CD14-positive monocyte (primary cell): ENCODE results near the gene FAM20C. TPM values are rescaled to one million over a fixed set of nuclear protein-coding genes. Genes with fewer than 3 reads are reported as not detected.

Source experiments
- DNase-seq, 3 donors: peaks; one replicate each; pipeline ENCODE4 v3.0.0-alpha.2; 2011 to 2022
- H2AFZ ChIP-seq: 2 replicates; pipeline ENCODE4 v1.6.0; 2012; ENCODE audit warnings: mild to moderate bottlenecking, low read depth, low read length, inconsistent platforms; ENCODE audit not compliant: insufficient read depth, poor library complexity, severe bottlenecking
- H3K27ac ChIP-seq, 2 donors: 1 replicate in 1 of 2; 2 replicates in 1 of 2; pipeline ENCODE4 v1.5.1; 2012 to 2013; ENCODE audit warnings: low read length in 2 of 2, control low read depth in 1 of 2, inconsistent platforms in 1 of 2, low read depth in 1 of 2, mild to moderate bottlenecking in 1 of 2
- H3K27me3 ChIP-seq, 2 donors: one replicate each; pipeline versions ENCODE4 v1.6.0 to v1.6.1; 2011 to 2013; ENCODE audit warnings: low read length in 2 of 2; ENCODE audit not compliant: control insufficient read depth in 2 of 2, insufficient read depth in 2 of 2
- H3K36me3 ChIP-seq, 2 donors: replicated peaks in 1 of 2; 1 replicate in 1 of 2; 2 replicates in 1 of 2; pipeline versions ENCODE4 v1.5.1 to v1.6.1; 2012 to 2013; ENCODE audit warnings: low read length in 2 of 2, control low read depth in 1 of 2, inconsistent platforms in 1 of 2, mild to moderate bottlenecking in 1 of 2; ENCODE audit not compliant: insufficient read depth in 2 of 2, control insufficient read depth in 1 of 2
- H3K4me1 ChIP-seq, 2 donors: 1 replicate in 1 of 2; 2 replicates in 1 of 2; pipeline versions ENCODE4 v1.5.1 to v1.6.1; 2012 to 2013; ENCODE audit warnings: low read length in 2 of 2, control low read depth in 1 of 2, inconsistent platforms in 1 of 2, mild to moderate bottlenecking in 1 of 2, moderate library complexity in 1 of 2; ENCODE audit not compliant: insufficient read depth in 2 of 2, control insufficient read depth in 1 of 2
- H3K4me2 ChIP-seq: replicated peaks from 2 replicates; pipeline ENCODE3; 2012; ENCODE audit warnings: low read length, moderate library complexity, mild to moderate bottlenecking; ENCODE audit not compliant: poor library complexity, severe bottlenecking; ENCODE audit errors: extremely low read depth
- H3K4me3 ChIP-seq, 3 experiments: fragments of 200-600 bp in 1 of 3; sonication (generic) in 1 of 3; replicated peaks in 1 of 3; 1 replicate in 2 of 3; 2 replicates in 1 of 3; pipeline ENCODE4 v1.5.1; 2011 to 2013; ENCODE audit warnings: low read length in 3 of 3, mild to moderate bottlenecking in 3 of 3, control low read depth in 2 of 3, low read depth in 2 of 3, inconsistent platforms in 1 of 3, moderate library complexity in 1 of 3
- H3K79me2 ChIP-seq: 2 replicates; pipeline ENCODE4 v1.6.0; 2012; ENCODE audit warnings: mild to moderate bottlenecking, control low read depth, inconsistent platforms, low read length, moderate library complexity; ENCODE audit not compliant: insufficient read depth
- H3K9ac ChIP-seq: 2 replicates; pipeline ENCODE4 v1.6.0; 2017; ENCODE audit warnings: low read length, mild to moderate bottlenecking; ENCODE audit not compliant: insufficient read depth, poor library complexity, severe bottlenecking
- H3K9me3 ChIP-seq, 2 donors: replicated peaks in 1 of 2; 1 replicate in 1 of 2; 2 replicates in 1 of 2; pipeline versions ENCODE4 v1.5.1 to v1.6.1; 2012 to 2013; ENCODE audit warnings: low read length in 2 of 2, control low read depth in 1 of 2; ENCODE audit not compliant: control insufficient read depth in 1 of 2, insufficient read depth in 1 of 2
- H4K20me1 ChIP-seq: 2 replicates; pipeline ENCODE4 v1.6.0; 2012; ENCODE audit warnings: mild to moderate bottlenecking, low read length, control low read depth, moderate library complexity; ENCODE audit not compliant: insufficient read depth
- H3K27ac Mint-ChIP-seq, 7 donors: one replicate each; pipeline ENCODE4 v1.8.0; 2020; ENCODE audit warnings: mild to moderate bottlenecking in 7 of 7, mixed read lengths in 7 of 7, moderate library complexity in 6 of 7, inconsistent platforms in 2 of 7
- H3K27me3 Mint-ChIP-seq, 3 donors: one replicate each; pipeline ENCODE4 v1.8.0; 2021 to 2022; ENCODE audit warnings: low read depth in 3 of 3, mild to moderate bottlenecking in 3 of 3, mixed read lengths in 3 of 3, moderate library complexity in 3 of 3, inconsistent platforms in 1 of 3
- H3K36me3 Mint-ChIP-seq, 2 donors: one replicate each; pipeline ENCODE4 v1.8.0; 2020; ENCODE audit warnings: mixed read lengths in 2 of 2, inconsistent platforms in 1 of 2, mild to moderate bottlenecking in 1 of 2
- H3K4me1 Mint-ChIP-seq: one replicate; pipeline ENCODE4 v1.8.0; 2020; ENCODE audit warnings: mild to moderate bottlenecking, mixed read lengths
- H3K4me3 Mint-ChIP-seq, 2 donors: one replicate each; pipeline ENCODE4 v1.8.0; 2020; ENCODE audit warnings: mild to moderate bottlenecking in 2 of 2, mixed read lengths in 2 of 2, moderate library complexity in 1 of 2
- H3K9me3 Mint-ChIP-seq, 7 donors: one replicate each; pipeline ENCODE4 v1.8.0; 2020 to 2022; ENCODE audit warnings: mixed read lengths in 7 of 7, mild to moderate bottlenecking in 6 of 7, moderate library complexity in 6 of 7, inconsistent platforms in 2 of 7
- CTCF ChIP-seq: fragments of 200-600 bp; IDR thresholded peaks from one replicate; pipeline ENCODE4 v1.8.0; 2022; ENCODE audit warnings: antibody characterized with exemption, mild to moderate bottlenecking
- WGBS: methylation state at CpG from one replicate; pipeline ENCODE4 v1.1.5; 2013; ENCODE audit warnings: missing lambda C conversion rate; ENCODE audit not compliant: insufficient coverage; 5-methylcytosine and 5-hydroxymethylcytosine counted together
- intact Hi-C, 2 donors: fragments of 100-400 bp; cut with micrococcal nuclease; formaldehyde crosslinking; loops; one replicate each; pipeline versions ENCODE4 v1.15.0 to v1.15.1; 2023
- polyA plus RNA-seq, 3 donors: library from polyadenylated mRNA; depleted of rRNA in 1 of 3; unstranded in 2 of 3; stranded (reverse) in 1 of 3; fragments of 300-500 nt in 2 of 3; fragments of >200 nt in 1 of 3; fragmentation: Illumina TruSeq in 2 of 3; gene quantifications; 1 replicate in 2 of 3; 2 replicates in 1 of 3; pipeline ENCODE4 v1.2.3, GENCODE V29; 2012 to 2021

FAM20C gene
- polyA plus RNA-seq, 3 donors: 1.2 to 32.2 (median 1.5) TPM

DNA sequence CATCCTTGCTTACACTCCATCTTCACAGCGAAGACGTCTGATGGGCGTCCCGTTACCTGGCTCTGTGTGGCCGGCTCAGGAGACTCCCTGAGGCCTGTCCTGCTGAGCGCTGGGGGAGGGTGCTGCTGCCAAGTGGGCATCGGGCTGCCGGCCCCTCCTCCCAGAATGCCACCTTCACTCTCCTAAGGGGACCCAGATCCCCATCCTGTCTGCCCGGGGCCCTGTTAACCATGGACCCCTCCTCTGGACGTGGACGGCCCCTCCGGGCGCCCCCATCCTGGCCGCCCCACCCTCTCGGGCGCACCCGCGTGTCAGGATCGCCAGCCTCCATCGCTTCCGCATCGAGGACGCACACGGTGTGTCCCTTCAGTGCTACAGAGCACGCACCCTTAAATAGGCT lies 90.2 kb downstream of the FAM20C start:
- intact Hi-C loops: no loop called here
- Mint-ChIP-seq H3K9me3 (peaks cover 0 to 10% (median 2%) of the 10 kb centered on the region in 7 donors), H3K36me3 (no peaks in the 10 kb centered on the region), H3K4me1 (no peaks in the 10 kb centered on the region), H3K27ac (no peak overlapping the region), H3K27me3 (peaks cover 7 to 33% (median 26%) of the 10 kb centered on the region in 3 donors), H3K4me3 (no peak overlapping the region)
- H3K9me3 ChIP-seq: peaks cover 0 to 6% of the 10 kb centered on the region in 2 donors
- H4K20me1 ChIP-seq: no peaks in the 10 kb centered on the region
- no peaks in the 10 kb centered on the region for H3K36me3 ChIP-seq
- H3K4me1 ChIP-seq: no peaks in the 10 kb centered on the region
- no peak overlapping the region for H3K4me3 ChIP-seq
- no peak for TF ChIP-seq CTCF
- DNase-seq: no peak
- no peaks in the 10 kb centered on the region for H3K79me2 ChIP-seq
- 95% methylated on average over 22 of the region's 25 CpGs for WGBS
- H3K4me2 ChIP-seq: no peak overlapping the region
- H2AFZ ChIP-seq: no peak overlapping the region
- no peak overlapping the region for H3K27ac ChIP-seq
- peaks cover 0 to 7% of the 10 kb centered on the region in 2 donors for H3K27me3 ChIP-seq
- H3K9ac ChIP-seq: no peak overlapping the region

- no peak overlapping the region for H3K27ac Mint-ChIP-seq
- no peak for DNase-seq
- H3K4me3 Mint-ChIP-seq: no peak overlapping the region
- TF ChIP-seq CTCF: no peak
- peaks cover 9 to 23% of the 10 kb centered on the region in 2 donors for H3K27me3 ChIP-seq
- H3K79me2 ChIP-seq: no peaks in the 10 kb centered on the region
- intact Hi-C loops: no loop called here
- peaks cover 0 to 4% of the 10 kb centered on the region in 2 donors for H3K9me3 ChIP-seq
- no peaks in the 10 kb centered on the region for H3K36me3 Mint-ChIP-seq
- no peak overlapping the region for H3K27ac ChIP-seq
- H3K4me1 ChIP-seq: no peaks in the 10 kb centered on the region
- H3K9me3 Mint-ChIP-seq: peaks cover 0 to 7% (median 2%) of the 10 kb centered on the region in 7 donors
- no peaks in the 10 kb centered on the region for H3K36me3 ChIP-seq
- no peaks in the 10 kb centered on the region for H3K4me1 Mint-ChIP-seq
- no peaks in the 10 kb centered on the region for H4K20me1 ChIP-seq
- H3K4me3 ChIP-seq: no peak overlapping the region
- H3K9ac ChIP-seq: no peak overlapping the region
- WGBS: 83% methylated on average over 30 of the region's 37 CpGs
- H3K27me3 Mint-ChIP-seq: peaks cover 20 to 47% (median 45%) of the 10 kb centered on the region in 3 donors
- H3K4me2 ChIP-seq: no peak overlapping the region
- H2AFZ ChIP-seq: no peak overlapping the region
These were observed 92.7 kb downstream of the FAM20C start for GRCh38 chr7:284762-285722.
